OCI-LY3 (cell line): ENCODE results near the gene HASPIN.

Source experiments
- H2AFZ ChIP-seq: fragments of 200-600, 300-600 bp; shearing (Covaris generic); 2 replicates; pipeline ENCODE4 v1.6.0; 2014; ENCODE audit warnings: antibody characterized with exemption, low read depth, low read length
- H3K27ac ChIP-seq: fragments of 200-600, 300-600 bp; sonication (generic); 2 replicates; pipeline ENCODE4 v1.5.1; 2014; ENCODE audit warnings: mild to moderate bottlenecking, low read length, moderate library complexity, mixed read lengths
- H3K27me3 ChIP-seq: fragments of 200-600, 300-600 bp; sonication (generic); 2 replicates; pipeline ENCODE4 v1.6.1; 2014; ENCODE audit warnings: low read depth, low read length, mixed read lengths
- H3K36me3 ChIP-seq: fragments of 200-600, 300-600 bp; sonication (generic); replicated peaks from 2 replicates; pipeline ENCODE3; 2014; ENCODE audit warnings: low read depth, low read length, mixed read lengths
- H3K4me1 ChIP-seq: fragments of 300-600, 200-600 bp; sonication (generic); 2 replicates; pipeline ENCODE4 v1.6.1; 2014; ENCODE audit warnings: low read length, mixed read lengths
- H3K4me2 ChIP-seq: fragments of 200-600, 300-600 bp; sonication (generic); 2 replicates; pipeline ENCODE4 v1.6.1; 2014; ENCODE audit warnings: low read length, mixed read lengths
- H3K4me3 ChIP-seq: fragments of 300-600, 200-600 bp; sonication (generic); 2 replicates; pipeline ENCODE4 v1.5.1; 2014; ENCODE audit warnings: antibody characterized with exemption, mild to moderate bottlenecking, low read length, moderate library complexity
- H3K79me2 ChIP-seq: fragments of 300-600, 200-600 bp; shearing (Covaris generic); 2 replicates; pipeline ENCODE4 v1.6.1; 2014; ENCODE audit warnings: mild to moderate bottlenecking, low read length, mixed read lengths
- H3K9ac ChIP-seq: fragments of 300-600, 200-600 bp; shearing (Covaris generic); 2 replicates; pipeline ENCODE4 v1.6.0; 2014; ENCODE audit warnings: mild to moderate bottlenecking, low read length, moderate library complexity
- H3K9me3 ChIP-seq: fragments of 200-600, 300-600 bp; shearing (Covaris generic); 2 replicates; pipeline ENCODE4 v1.6.1; 2014; ENCODE audit warnings: low read length, mixed read lengths; ENCODE audit not compliant: insufficient read depth
- H4K20me1 ChIP-seq: fragments of 200-600, 300-600 bp; sonication (generic); 2 replicates; pipeline ENCODE4 v1.6.1; 2016; ENCODE audit warnings: low read length, mixed read lengths; ENCODE audit not compliant: insufficient read depth
- CTCF ChIP-seq: fragments of 200-600, 300-600 bp; sonication (generic); IDR thresholded peaks from 2 replicates; pipeline ENCODE4 v1.5.1; 2014; ENCODE audit warnings: antibody characterized with exemption, low read length, low read depth
- EZH2phosphoT487 ChIP-seq: fragments of 200-600 bp; shearing (Covaris generic); IDR thresholded peaks from 2 replicates; pipeline ENCODE4 v1.6.1; 2018; ENCODE audit warnings: antibody characterized with exemption, mixed run types, low read depth

The HASPIN gene

GRCh38 chr17:3723556-3724377, at the start of gene HASPIN:
Gene HASPIN, plus strand, starts transcription at chr17:3723903. Its CDS starts 33 bp downstream, at chr17:3723936.
- peaks cover 30% of the 10 kb centered on the region for H3K4me1 ChIP-seq
- H3K79me2 ChIP-seq = peaks cover 53% of the 10 kb centered on the region
- H3K4me2 ChIP-seq = peak within 1 kb of the TSS; percentile 95
- no peaks in the 10 kb centered on the region for H3K27me3 ChIP-seq
- H3K9me3 ChIP-seq = no peaks in the 10 kb centered on the region
- H3K36me3 ChIP-seq = peaks cover 35% of the 10 kb centered on the region
- peak within 1 kb of the TSS; percentile 94 for H3K9ac ChIP-seq
- H3K27ac ChIP-seq = peak within 1 kb of the TSS; percentile 66
- H4K20me1 ChIP-seq = peaks cover 8% of the 10 kb centered on the region; the same call in 1 of the 2 replicates
- H2AFZ ChIP-seq = peak within 1 kb of the TSS; percentile 36; the same call in 1 of the 2 replicates
- TF ChIP-seq CTCF = no peak
- no peak for TF ChIP-seq EZH2phosphoT487
- H3K4me3 ChIP-seq = peak within 1 kb of the TSS; percentile 98

GRCh38 chr17:3675886-3676285, 47.8 kb upstream of the HASPIN start:
- no peaks in the 10 kb centered on the region for H4K20me1 ChIP-seq
- no peak overlapping the region for H3K9ac ChIP-seq
- no peaks in the 10 kb centered on the region for H3K36me3 ChIP-seq
- no peaks in the 10 kb centered on the region for H3K79me2 ChIP-seq
- no peak overlapping the region for H3K4me2 ChIP-seq
- no peaks in the 10 kb centered on the region for H3K9me3 ChIP-seq
- H3K4me1 ChIP-seq = no peaks in the 10 kb centered on the region
- no peak overlapping the region for H2AFZ ChIP-seq
- TF ChIP-seq EZH2phosphoT487 (no peak), CTCF (no peak)
- no peak overlapping the region for H3K4me3 ChIP-seq
- no peaks in the 10 kb centered on the region for H3K27me3 ChIP-seq
- no peak overlapping the region for H3K27ac ChIP-seq

GRCh38 chr17:3678095-3678820, 45.4 kb upstream of the HASPIN start:
- no peaks in the 10 kb centered on the region for H3K79me2 ChIP-seq
- no peak overlapping the region for H3K9ac ChIP-seq
- no peak overlapping the region for H2AFZ ChIP-seq
- H3K4me1 ChIP-seq = peaks cover 3% of the 10 kb centered on the region
- H3K27ac ChIP-seq = no peak overlapping the region
- H3K9me3 ChIP-seq = no peaks in the 10 kb centered on the region
- peaks cover 5% of the 10 kb centered on the region for H3K36me3 ChIP-seq
- H4K20me1 ChIP-seq = no peaks in the 10 kb centered on the region
- TF ChIP-seq CTCF = no peak
- no peak for TF ChIP-seq EZH2phosphoT487
- H3K27me3 ChIP-seq = no peaks in the 10 kb centered on the region
- no peak overlapping the region for H3K4me3 ChIP-seq
- no peak overlapping the region for H3K4me2 ChIP-seq

GRCh38 chr17:3678821-3679530, 44.7 kb upstream of the HASPIN start:
- peaks cover 5% of the 10 kb centered on the region for H3K36me3 ChIP-seq
- TF ChIP-seq EZH2phosphoT487 = no peak
- TF ChIP-seq CTCF = no peak
- H3K79me2 ChIP-seq = no peaks in the 10 kb centered on the region
- no peak overlapping the region for H3K4me3 ChIP-seq
- H4K20me1 ChIP-seq = no peaks in the 10 kb centered on the region
- H3K9ac ChIP-seq = no peak overlapping the region
- H3K4me2 ChIP-seq = no peak overlapping the region
- H2AFZ ChIP-seq = no peak overlapping the region
- peaks cover 3% of the 10 kb centered on the region for H3K4me1 ChIP-seq
- H3K27me3 ChIP-seq = no peaks in the 10 kb centered on the region
- H3K9me3 ChIP-seq = no peaks in the 10 kb centered on the region
- H3K27ac ChIP-seq = no peak overlapping the region
